Progenitor cell of endocrine pancreas (in vitro differentiated cells): Measurements from ENCODE around the gene PIM3. TPM values are rescaled to one million over a fixed set of nuclear protein-coding genes. Genes with fewer than 3 reads are reported as not detected.

Source experiments
- DNase-seq: peaks from one replicate; pipeline ENCODE4 v3.0.0; 2021; ENCODE audit warnings: low spot score; ENCODE audit not compliant: unreplicated experiment
- H3K27ac Mint-ChIP-seq: 2 replicates; pipeline ENCODE4 v1.8.0; 2021; ENCODE audit warnings: mild to moderate bottlenecking, moderate library complexity, mixed read lengths
- H3K27me3 Mint-ChIP-seq: 2 replicates; pipeline ENCODE4 v1.8.0; 2021; ENCODE audit warnings: mixed read lengths
- H3K36me3 Mint-ChIP-seq: 2 replicates; pipeline ENCODE4 v1.8.0; 2022; ENCODE audit warnings: mixed read lengths; ENCODE audit not compliant: insufficient read depth
- H3K4me1 Mint-ChIP-seq: 2 replicates; pipeline ENCODE4 v1.8.0; 2021; ENCODE audit warnings: low read depth, mixed read lengths
- H3K4me3 Mint-ChIP-seq: 2 replicates; pipeline ENCODE4 v1.8.0; 2021; ENCODE audit warnings: low read depth, mild to moderate bottlenecking, moderate library complexity, mixed read lengths
- H3K9me3 Mint-ChIP-seq: 2 replicates; pipeline ENCODE4 v1.8.0; 2021; ENCODE audit warnings: low read depth, mixed read lengths
- CTCF ChIP-seq: fragments of 200-600 bp; sonication (generic); IDR thresholded peaks from one replicate; pipeline ENCODE4 v1.5.0; 2021; ENCODE audit warnings: antibody characterized with exemption, mild to moderate bottlenecking; ENCODE audit not compliant: unreplicated experiment
- total RNA-seq: library from RNA; stranded (reverse); gene quantifications from 2 replicates; pipeline ENCODE4 v1.2.1, GENCODE V29; 2021

Gene PIM3
- total RNA-seq, 1 donor from 2014 or later, result 17.4 TPM

- no peak overlapping the region for H3K27ac Mint-ChIP-seq
- TF ChIP-seq CTCF, result no peak
- H3K9me3 Mint-ChIP-seq, result no peaks in the 10 kb centered on the region
- no peaks in the 10 kb centered on the region for H3K4me1 Mint-ChIP-seq
- H3K27me3 Mint-ChIP-seq, result peaks cover 19% of the 10 kb centered on the region
- H3K36me3 Mint-ChIP-seq, result no peaks in the 10 kb centered on the region
- no peak for DNase-seq
- H3K4me3 Mint-ChIP-seq, result no peak overlapping the region
These were observed 26.2 kb upstream of the PIM3 start for GRCh38 chr22:49934160-49934890.

GRCh38 chr22:49934891-49935557 lies 25.5 kb upstream of the PIM3 start:
- Mint-ChIP-seq H3K27ac (no peak overlapping the region), H3K4me3 (no peak overlapping the region), H3K4me1 (no peaks in the 10 kb centered on the region), H3K36me3 (no peaks in the 10 kb centered on the region), H3K27me3 (peaks cover 18% of the 10 kb centered on the region), H3K9me3 (no peaks in the 10 kb centered on the region)
- DNase-seq, result no peak
- TF ChIP-seq CTCF, result no peak

GRCh38 chr22:49935561-49935960 lies 25.0 kb upstream of the PIM3 start:
- Mint-ChIP-seq H3K9me3 (no peaks in the 10 kb centered on the region), H3K27ac (no peak overlapping the region), H3K4me3 (no peak overlapping the region), H3K4me1 (no peaks in the 10 kb centered on the region), H3K36me3 (no peaks in the 10 kb centered on the region), H3K27me3 (peaks cover 13% of the 10 kb centered on the region)
- no peak for TF ChIP-seq CTCF
- no peak for DNase-seq

GRCh38 chr22:49936018-49936972 lies 24.3 kb upstream of the PIM3 start:
- peaks cover 7% of the 10 kb centered on the region for H3K27me3 Mint-ChIP-seq
- no peaks in the 10 kb centered on the region for H3K4me1 Mint-ChIP-seq
- no peaks in the 10 kb centered on the region for H3K9me3 Mint-ChIP-seq
- no peak for TF ChIP-seq CTCF
- no peak overlapping the region for H3K27ac Mint-ChIP-seq
- H3K4me3 Mint-ChIP-seq, result no peak overlapping the region
- no peaks in the 10 kb centered on the region for H3K36me3 Mint-ChIP-seq
- no peak for DNase-seq
